Right forelimb (tissue), 1 donor: ENCODE results near the gene CFAP77.

Experiments
- DNase-seq: peaks from one replicate; pipeline ENCODE4 v3.0.0-alpha.2; 2018

CFAP77 gene

GRCh38 chr9:132520612-132521011 lies 110.6 kb downstream of the CFAP77 start:
- DNase-seq, result no peak

GRCh38 chr9:132525308-132526023 lies 115.5 kb downstream of the CFAP77 start:
- DNase-seq, result no peak

DNA sequence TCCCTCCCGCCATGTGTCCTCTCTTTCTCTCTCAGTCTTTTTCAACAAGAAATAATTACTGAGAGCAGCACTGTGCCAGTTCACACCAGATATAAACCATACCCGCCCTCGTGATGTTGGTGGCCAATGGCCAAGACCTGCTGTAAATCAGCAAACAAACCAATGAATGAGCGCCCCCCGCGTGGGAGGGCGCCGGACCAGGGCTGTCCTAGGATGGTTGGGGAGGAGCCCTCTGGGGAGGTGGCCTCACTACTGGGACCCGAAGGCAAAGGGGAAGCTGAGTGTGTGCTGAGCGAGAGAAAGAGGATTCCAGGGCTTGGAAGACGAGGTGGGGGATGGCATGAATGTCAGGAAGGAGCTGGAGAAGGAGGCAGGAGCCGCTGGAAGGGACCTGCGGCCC lies 121.2 kb downstream of the CFAP77 start:
- DNase-seq, result no peak

DNA sequence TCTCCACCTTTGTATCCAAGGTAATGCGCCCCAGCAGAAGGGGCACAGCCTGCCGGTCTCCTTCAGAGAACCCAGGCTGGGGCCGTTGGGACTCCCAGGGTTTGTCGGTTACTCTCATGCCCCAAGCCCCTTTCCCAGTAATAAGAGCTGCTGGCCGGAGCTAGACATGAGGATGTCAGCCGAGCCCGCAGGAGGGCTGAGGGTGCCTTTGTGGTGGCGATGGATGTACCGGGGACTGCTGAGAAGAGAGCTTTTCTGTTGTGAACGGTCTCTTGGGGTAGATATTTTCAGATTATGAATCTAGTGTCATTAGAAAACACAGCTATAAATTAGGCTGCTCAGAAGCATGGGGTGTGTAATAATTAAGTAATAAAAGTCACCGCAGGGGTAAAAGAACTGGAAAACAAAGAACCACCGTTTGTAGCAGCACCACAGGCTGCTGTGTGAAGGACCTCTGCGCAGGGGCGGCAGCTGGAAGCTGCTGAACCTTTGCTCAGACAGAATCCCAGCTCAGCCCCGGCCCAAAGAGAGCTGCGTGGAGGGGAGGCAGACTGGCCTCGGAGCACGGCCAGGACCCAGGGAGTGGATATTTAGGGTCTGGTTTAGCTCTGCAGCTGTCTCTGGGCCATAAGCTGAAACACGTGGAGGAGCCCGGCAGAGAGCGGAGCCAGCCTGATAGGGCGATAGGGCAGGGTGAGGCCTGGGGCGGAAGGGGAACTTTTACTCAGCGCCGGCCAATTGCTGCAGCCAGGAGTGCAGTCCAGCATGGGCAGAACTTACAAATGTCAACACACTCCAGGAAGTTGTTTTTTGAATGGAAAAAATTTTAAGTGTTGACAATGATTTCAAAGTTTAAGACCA lies 121.9 kb downstream of the CFAP77 start:
- DNase-seq, result no peak

- no peak for DNase-seq
Measured at GRCh38 chr9:132534832-132535231, 124.8 kb downstream of the CFAP77 start.

- DNase-seq, result no peak
Measured at GRCh38 chr9:132536124-132536523, 126.1 kb downstream of the CFAP77 start.

DNA sequence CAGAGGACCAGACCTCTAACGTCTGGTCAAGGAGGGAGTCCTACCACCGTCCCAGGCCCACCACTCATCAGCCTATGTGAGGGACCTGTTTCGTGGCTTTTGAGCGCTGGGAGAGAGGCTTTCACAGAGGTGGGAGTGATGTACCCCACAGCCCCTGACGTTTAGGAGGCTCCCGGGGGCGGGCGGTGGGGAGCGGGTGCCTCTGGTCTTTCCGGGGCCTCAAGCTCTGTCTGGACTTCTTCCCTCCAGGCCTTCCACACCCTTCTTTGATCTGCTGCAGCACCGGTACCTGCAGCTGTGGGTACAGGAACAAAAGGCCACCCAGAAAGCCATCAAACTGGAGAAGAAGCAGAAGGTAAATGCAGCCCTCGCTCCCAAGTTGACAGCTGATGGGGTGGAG lies 127.3 kb downstream of the CFAP77 start:
- DNase-seq, result no peak

DNA sequence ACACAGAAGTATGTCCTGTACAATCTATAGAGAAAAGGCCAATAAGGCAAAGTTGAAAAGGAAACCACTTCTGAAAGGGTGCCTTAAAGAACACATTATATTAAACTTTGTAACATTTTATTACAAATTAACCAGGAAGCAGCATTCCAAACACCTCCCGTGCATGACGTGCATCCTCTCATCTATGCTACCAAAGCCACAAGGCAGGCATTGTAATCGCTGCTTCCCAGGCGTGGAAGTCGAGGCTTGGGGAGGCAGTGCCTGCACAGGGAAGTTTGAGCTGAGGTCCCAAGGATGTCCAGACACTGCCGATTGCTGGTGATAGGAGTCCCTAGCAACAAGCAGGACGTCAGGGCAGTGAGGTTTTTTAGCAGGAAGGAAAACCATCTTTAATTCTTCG lies 128.1 kb downstream of the CFAP77 start:
- no peak for DNase-seq

DNA sequence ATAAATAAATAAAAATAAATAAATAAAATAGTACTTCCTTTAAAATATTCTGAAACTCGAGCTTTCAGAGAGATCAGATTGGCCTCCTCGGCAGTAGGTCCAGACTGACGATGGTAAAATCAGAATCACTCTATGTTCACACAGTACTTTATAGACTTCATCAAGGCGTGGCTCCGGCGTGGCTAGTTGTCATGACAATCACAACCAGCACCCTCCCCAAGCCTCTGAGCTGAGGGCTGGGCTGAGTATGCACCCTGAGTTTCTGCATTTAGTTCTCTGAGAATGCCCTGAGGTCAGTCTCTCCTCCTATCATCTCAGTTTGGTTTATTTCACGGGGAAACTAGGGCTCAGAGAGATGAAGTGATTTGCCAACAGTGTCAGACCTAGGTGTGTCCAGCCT lies 129.1 kb downstream of the CFAP77 start:
- DNase-seq, result no peak

- DNase-seq, result no peak
Measured at GRCh38 chr9:132541051-132541450, 131.0 kb downstream of the CFAP77 start.

- no peak for DNase-seq
Measured at GRCh38 chr9:132541870-132542830, 132.1 kb downstream of the CFAP77 start.

GRCh38 chr9:132543251-132543650 lies 133.2 kb downstream of the CFAP77 start:
- DNase-seq, result no peak

DNA sequence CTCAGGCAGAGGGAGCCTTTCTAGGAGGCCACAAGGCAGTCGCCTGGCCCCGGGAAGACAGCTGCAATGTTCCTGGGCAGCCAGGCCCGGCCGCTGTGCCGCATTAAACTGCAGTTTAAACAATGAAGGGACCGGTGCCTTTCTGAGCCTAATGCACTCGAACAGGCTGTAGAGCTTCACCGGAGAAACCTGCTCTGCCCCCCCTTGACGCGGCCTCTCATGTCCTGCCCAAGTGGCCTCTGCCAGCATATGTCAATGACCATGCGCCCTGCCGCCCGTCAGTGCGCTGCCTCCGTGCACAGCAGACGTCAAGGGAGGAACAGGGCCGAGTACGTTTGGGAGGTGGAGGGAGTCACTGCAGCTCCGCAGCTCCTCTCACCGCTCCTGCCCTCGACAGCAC lies 133.9 kb downstream of the CFAP77 start:
- DNase-seq, result no peak

GRCh38 chr9:132545578-132545977 lies 135.6 kb downstream of the CFAP77 start:
- DNase-seq, result no peak

DNA sequence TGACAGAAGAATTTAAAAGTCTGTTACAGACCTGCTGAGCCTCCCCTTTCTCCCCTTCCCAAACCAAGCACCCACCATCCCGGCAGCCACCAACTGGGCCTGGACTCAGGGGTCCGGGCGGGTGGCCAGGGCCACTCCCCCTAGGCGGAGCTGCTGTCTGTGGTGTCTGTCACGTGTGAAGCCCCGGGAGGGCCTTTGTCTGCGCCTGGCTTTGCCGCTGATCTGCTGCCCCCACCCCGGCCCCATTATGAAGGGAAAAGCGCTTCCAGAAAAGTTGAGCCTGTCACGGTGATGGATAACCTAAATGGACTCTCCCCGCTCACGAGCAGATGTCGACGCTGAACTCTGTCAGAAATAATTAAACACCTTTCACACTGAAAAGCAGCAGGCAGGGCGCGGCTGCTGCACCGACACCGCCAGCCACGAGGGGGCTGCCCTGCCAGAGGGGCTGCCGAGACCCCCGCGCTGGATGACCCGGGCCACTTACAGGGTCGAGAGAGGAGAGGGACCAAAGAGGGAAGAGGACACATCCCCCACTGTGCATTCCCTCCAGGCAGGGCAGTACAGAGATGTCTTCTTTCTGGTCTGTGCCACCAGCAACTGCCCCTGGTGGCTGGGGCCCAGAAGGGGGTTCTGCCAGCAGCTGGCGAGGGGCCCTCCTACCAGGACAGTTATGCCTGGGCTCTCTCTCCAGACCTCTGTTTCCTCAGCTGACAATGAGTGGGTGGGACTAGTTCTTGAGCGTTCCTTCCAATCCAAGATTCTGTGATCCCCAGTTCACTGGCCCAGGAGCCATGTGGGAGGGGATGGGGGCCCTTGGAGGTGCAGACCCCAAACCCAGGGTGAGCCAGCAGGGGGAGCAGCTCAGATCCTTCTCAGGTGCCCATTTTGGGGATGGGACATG lies 136.4 kb downstream of the CFAP77 start:
- peak; percentile 64 for DNase-seq

GRCh38 chr9:132547052-132547431 lies 137.0 kb downstream of the CFAP77 start:
- no peak for DNase-seq

DNA sequence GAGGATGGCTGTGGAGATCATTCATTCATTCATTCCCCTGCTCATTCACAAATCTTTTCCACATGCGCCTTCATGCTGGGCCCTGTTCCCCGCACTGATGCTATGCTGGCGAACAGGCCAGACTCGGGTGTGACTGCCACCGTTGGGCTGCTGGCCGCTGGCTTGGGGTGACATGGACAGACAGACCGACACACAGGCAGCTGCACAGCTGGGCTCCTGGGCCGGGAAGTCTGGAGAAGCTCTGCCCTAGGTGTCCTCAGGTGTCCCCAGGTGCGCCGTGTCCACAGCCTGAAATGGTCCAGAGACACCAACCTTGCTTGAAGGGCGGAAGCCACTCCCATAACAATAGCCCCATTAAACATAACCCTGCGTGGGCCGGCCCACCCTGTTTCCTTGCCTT lies 137.4 kb downstream of the CFAP77 start:
- no peak for DNase-seq

DNA sequence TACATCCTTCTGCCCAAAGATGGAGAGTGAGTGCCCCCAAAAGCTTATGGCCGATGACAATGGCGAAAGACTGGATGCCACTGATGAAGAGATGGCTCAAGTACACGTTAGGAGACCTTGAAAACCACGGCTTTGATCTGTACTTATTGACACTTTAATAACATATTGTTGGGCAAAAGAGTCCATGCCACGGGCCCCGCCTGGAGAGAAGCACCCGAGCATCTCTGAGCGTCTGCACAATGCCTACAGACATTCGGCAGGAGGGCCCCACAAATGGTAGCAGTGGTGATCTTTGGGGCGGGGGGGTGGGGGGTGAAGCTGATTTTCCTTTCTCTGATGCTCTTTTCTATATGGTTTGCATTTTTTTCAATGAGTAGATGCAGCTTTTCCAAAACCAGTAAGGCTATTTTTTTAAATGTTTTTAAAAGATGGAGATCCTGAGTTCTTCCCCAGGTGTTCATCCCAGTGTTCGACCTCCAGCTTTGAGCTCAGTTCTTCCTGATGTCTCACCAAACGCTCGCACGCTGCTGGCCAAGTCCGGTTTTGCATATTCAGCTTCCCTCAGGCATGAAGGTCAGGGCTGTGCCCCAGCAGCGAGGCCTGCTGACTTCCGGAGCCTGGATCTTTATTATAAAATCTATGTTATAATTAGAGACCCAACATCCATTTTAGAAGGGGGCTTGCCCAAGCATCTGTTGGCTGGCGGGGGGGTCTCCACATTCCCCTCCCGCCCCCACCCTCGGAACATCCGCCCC lies 138.1 kb downstream of the CFAP77 start:
- DNase-seq, result no peak

DNA sequence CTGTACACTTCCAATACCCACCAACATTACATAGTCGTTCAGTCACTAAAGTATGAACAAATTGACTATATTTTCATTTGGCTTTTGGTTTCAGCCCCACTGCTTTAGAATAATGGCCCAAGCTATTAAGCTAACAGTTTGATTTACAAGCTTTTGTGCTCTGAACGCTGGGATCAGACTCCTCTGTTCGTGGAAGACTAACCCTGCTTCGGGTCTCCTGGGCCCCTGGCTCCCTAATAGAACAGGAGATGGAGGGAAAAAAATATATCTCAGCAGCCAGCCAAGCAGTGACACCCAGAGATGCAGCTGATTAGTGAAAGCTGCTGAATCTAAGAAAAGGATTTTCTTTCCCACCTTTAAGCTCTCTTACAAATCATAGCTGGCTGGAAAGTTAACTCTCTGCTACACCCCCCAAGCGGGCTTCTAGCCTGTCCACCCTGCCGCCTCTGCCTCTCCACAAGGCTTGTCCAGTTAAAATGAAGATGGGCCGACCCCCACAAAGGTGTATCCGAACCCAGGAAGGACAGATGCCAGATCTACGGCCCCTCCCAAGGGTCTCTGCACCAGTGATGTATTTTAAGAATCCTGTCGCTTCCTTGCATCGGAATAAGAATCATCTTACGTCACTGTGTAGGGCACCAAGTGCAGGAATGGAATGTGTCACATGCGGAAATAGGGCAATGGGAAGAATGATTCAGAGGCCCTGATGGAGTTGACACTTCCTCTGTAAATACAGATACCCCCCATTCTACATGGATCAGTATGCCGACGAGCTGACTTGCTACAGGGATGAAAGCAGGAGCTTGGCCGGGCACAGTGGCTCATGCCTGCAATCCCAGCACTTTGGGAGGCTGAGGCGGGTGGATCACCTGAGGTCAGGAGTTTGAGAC lies 139.0 kb downstream of the CFAP77 start:
- DNase-seq, result no peak

GRCh38 chr9:132551556-132551955 lies 141.5 kb downstream of the CFAP77 start:
- no peak for DNase-seq
